Activated CD4-positive, alpha-beta T cell treated with anti-CD3 and anti-CD28 coated beads, Interleukin-2, Interleukin-4, amounts not matched to agents 100 ng/mL and 50 ng/mL, durations not matched to agents 16 hours and 8 hours (primary cell): ENCODE data around the gene ANO1.

ENCODE experiments used
- DNase-seq: peaks from one replicate; pipeline ENCODE4 v3.0.0-alpha.2; 2020; ENCODE audit warnings: low spot score

ANO1 gene

DNA sequence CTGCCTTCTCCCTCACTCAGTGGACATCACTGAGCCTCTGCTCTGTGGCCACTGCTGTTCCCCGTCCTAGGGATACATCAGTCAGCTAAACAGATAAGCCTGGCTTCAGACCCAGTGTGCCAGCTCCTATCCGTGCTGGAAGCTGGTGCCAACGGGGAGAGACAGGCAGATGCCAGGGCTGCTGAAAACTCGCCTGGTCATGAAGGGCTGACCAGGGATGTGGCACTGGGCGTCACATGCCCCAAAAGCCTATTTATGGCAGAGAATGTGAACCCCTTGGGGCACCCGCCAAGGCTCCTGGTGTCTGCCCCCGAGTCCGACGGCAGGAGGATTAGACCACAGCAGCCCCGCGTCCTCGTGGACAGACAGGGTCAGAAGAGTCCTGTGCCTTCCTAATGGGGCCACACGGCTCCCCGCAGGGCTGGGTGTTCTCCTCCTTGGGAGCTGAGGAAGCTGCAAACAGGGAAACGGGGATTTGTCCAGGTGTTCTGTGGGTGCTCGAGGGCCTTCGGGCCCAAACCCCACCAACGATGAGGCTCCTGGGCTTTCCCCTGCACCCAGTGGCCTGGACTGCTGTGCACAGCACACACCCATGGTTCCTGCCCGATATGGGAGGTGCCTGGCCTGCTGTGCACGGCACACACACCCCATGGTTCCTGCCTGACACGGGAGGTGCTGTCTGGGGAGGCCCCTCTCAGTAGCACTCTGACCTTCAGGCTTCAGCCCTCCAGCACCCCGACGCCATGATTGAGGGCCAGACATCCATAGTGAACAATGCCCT, 19.9 kb downstream of the ANO1 start:
- no peak for DNase-seq

DNA sequence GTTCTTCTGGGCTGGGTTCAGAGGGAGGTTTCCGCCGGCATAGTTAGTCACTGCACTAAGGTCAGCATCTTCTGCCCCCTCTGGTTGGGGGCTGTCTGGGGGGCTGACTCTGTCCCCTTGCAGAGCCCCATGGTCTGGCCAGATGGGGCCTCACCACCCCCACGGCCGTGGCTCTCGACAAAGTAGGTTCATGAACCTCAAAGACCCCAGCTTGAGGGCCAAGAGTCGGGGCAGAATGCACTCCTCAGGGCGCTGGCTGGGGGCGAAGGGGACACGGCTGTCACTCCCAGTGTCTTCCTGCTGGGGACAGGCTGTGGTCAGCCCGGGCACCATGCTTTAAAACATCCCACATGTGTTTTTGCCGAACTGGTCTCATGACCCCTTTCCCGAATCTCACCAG, 20.8 kb downstream of the ANO1 start:
- no peak for DNase-seq

DNA sequence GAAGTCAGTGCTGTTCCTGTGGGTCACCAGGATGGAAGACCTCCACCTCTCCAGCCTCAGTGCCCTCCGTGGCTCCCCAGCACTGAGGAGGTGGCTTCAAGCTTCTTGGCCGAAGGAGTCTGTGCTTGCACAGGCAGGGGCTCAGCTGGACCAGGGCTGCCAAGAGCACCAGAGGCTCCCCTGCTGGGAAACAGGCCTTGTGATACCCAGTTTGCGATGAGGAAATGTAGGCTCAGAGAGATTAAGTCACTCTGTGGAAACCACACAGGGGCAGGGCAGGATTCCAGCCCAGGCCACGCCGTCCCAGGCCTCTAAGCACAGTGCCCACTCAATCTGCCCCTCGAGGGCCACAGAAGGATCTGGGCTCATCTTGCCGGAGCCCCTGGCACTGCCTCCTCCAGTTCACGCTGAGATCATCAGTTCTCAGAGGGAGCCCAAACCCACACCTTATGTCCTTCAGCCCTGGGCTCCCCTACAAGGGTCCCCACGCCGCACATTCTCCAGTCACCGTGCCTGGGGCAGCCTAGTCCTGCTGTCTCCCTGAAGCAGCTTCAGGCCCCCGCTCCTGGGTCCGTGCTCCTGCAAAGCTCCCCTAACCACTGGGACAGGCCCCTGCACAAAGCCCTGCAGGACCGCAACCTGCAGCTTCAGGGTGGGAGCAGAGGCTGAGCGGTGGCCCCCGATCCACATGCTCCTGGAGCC, 21.6 kb downstream of the ANO1 start:
- no peak for DNase-seq

DNA sequence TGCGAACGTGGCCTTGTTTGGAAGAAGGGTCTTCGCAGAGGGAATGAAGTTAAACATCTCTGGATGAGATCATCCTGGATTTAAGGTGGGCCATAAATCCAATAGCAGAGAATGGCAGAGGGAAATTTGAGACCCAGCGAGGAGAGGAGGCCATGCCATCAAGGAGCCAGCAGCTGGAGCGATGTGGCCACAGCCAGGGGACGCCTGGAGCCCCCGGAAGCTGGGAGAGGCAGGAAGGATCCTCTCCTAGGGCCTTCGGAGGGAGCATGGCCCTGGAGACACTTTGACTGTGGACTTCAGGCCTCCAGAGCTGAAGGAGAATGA, 22.1 kb downstream of the ANO1 start:
- no peak for DNase-seq

DNA sequence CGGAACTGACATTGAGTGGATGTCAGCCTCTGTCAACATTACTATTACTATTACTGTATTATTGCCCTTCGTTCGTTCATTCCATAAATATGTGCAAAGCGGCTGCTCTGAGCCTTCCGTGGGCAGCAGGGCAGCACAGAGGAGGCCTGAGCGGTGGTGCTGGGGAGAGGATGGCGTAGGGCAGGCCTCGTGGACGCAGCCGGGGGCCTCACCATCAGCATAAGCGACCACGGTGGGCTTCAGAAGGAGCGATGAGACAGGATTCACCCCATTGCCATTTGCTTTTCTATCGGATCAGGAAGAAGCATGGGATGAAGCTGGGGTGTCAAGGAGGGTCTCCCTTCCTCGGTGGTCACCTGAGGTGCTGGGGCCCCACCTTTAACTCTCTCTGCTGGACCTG, 22.7 kb downstream of the ANO1 start:
- DNase-seq, result no peak

DNA sequence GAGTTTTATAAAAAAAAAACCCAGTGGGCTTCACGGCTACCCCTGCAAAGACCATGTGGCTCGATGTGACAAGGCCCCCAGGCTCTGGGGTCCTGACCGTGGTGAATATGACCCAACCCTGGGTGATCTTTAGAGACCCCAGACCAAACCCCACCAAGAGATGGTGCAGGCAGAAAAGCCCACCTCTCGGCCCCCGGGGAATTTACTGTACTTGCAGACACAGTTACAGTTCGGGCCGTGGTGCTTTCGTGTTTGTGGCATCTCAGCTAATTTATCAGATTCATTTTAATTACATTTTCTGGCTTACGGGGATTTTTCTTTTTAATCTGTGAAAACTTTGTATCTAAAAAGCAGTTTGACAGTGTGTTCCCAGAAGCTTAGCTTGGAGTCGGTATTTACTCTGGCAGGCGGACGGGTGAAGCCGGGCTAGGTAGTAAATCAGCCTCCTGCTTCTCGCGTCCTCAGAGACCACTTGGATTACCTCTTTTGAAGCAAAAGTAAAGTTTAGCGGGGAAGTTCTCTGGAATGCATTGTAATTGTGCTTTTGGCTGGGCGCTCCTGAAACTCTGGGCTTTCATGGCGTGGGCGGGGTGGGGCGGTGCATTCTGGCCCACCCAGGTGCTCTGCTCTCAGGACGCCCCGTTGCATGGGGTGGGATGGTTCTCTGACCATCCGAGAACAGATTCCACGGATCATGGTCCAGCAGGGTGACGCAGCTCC, 25.3 kb downstream of the ANO1 start:
- DNase-seq, result no peak

DNA sequence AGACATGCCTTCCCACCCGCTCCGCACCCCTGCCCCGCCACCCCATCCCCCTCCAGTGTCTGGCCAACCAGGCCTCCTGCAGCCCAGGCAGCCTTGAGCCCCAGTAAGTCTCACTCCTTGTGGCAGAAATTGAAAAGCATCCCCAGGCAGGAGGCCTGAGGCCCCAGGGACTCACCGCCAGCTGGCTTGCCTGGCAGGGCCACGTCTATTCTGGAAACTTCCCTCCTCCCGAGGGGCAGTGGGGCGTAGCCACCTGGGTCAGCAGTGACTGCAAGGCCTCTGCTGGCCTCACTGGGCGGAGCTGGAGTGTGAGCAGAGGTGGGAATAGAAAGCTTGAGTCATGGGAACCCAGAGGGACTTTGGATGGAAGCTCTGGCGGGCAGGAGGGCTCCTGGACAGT, 26.3 kb downstream of the ANO1 start:
- DNase-seq, result no peak

DNA sequence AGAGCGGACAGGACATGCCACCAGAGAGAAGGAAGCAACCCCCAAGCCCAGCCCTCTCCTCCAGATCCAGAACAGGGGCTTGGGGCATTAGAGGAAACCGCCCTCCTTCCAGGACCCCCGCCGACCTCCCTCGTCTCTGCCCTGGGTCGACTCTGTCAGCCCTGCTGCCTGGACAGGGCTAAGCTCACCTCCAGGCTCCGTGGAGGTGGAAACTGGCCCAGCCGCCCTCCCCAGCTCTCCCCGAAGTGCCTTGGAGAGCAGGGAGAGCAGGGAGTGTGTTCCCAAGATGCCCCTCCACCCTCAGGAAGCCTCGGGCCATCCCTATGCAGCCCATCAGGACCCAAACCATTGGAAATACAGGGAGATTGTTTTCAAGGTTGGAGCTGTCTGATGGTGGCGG, 26.8 kb downstream of the ANO1 start:
- DNase-seq, result no peak

DNA sequence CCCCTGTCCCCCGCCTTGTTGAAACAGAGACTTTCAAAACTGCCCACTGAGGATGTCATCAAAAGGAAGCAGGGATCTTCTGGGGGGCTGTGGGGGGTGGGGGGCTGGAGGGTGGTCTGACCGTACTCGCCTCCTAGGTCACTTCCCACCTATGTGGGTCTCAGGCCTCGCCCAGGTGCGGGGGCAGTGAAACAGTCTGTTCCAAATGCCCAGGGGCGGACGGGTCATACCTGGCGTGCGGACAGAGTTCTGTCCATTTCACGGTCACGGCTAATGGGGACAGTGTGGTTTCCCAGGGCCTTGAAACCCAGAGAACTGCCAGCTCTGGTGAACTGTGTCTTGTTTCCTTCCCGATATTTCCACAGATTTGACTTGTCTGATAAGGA, 27.2 kb downstream of the ANO1 start:
- DNase-seq, result no peak

DNA sequence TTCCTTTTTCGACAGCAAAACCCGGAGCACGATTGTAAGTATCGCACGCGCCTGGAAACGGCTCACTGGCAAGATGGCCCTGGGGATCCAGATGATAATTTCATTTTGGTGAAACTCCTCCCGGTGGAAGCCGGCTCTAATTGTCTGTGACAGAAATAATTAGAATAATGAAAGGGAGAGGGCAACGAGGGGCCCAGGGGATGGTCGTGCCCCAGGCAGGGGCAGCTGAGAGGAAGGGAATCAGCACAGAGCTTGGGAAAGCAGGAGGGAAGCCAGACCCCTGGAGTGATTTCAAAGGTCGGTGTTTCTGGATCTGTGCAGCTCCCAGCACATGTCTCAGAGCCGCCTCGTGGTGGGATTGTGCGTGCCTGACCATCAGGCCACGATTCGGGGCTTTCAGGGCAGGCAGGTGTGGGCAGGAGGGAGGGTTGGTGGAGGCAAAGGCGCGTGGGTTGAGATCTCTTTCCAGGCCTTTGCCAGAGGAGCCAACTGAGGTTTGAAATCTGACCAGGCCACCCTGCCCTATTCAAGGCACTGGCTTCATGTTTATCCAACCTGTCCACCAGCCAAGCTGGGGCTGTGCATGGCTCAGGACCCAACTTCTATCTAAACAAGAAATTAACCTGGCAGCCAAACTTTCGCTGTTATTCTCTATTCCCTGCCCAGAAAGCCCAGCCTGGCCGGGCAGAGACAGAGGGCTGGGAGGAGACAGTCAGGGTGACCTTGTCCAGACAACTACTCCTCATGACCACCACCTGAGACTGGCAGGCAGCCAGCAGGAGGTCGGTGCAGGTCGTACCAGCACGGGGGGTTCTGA, 27.8 kb downstream of the ANO1 start:
- DNase-seq, result no peak

DNA sequence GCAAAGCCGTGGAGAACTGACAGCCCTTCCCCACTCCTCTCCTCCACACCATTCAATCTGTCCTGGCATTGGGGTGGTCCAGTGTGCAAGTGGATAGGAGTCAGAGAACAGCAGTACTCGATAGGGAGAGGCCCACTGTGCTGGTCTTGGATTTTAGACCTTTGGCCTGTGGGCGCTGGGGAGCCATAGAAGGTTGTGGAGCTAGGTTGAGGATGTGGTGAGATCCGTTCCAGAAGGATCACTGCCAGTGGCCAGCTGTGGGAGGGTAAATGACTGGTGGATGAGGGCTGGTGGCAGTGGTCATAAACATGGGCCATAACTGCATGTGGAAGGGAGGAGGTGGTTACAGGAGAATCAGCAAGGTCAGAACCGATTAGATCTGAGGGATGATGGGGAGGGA, 28.6 kb downstream of the ANO1 start:
- DNase-seq, result no peak

DNA sequence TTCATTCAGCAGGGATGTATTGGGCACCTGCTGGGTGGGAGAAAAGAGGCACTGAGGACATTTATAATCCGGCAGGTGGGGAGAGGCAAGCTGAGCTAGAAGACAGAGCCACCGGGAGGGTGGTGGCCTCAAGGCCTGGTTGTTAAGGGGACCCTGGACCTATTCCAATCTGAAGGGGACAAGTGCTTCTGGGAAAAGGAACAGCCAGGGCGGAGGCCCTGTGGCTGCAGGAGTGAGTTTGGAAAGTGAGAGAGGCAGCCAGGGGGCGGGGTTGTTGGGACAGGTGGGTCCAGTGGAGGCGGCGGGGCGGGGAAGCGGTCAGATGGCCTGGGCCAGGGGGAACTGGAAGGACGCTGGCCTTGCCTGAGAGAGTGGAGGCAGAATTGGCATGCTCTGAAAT, 29.1 kb downstream of the ANO1 start:
- DNase-seq, result no peak

DNA sequence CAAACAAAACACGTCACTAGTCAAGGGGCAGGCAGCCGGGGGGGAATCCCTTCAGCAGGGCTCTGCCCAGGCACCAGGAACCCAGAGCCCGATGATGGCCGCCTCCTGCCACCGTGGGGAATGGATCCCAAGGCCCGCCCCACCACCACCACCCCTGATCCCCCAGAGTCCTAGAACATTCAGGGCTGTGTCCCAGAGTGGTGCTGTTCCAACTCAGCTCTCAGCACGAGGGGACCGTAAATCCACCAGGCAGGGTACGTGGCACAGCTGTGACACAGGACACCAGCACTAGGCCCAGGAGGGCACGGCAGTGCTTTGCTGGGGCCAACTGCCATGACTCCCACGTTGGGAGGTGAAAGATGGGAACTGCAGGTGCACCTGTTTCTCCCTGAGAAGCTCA, 29.6 kb downstream of the ANO1 start:
- no peak for DNase-seq

DNA sequence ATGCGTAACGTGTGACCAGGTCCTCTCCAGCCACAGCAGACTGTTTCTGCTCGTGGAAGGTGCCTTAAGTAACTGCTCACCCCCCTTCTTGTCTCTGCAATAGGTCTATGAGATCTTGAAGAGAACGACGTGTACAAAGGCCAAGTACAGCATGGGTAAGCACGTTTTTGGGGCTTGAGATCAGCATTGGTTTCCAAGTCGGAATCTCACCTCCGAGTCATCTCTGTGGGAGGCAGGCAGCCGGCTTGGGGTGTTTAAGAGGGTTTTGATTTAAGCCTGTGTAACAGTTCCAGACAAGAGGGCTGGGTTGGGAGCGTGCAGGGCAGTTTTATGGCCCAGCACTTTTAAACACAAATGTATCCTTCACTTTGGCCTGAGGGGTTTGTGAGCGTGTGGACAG, 30.1 kb downstream of the ANO1 start:
- no peak for DNase-seq

DNA sequence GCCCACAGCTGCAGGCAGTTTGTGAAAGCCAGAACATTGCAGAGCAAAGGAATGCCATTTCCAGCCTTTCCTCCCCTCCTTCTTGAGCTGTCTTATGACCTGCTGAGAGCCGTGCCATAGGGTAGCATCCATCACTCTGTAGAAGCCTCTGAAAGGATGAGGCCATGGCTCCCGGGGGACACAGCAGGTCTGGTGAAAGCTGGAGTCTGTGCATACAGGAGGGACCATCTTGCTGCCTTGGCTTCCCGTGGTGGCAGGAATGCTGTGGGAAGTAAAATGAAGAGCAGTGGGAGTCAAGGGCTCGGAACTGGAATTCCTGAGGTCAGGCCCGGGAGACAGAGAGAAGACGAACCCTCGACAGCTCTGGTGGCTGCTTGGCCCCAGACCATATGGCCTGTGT, 30.9 kb downstream of the ANO1 start:
- DNase-seq, result no peak

DNA sequence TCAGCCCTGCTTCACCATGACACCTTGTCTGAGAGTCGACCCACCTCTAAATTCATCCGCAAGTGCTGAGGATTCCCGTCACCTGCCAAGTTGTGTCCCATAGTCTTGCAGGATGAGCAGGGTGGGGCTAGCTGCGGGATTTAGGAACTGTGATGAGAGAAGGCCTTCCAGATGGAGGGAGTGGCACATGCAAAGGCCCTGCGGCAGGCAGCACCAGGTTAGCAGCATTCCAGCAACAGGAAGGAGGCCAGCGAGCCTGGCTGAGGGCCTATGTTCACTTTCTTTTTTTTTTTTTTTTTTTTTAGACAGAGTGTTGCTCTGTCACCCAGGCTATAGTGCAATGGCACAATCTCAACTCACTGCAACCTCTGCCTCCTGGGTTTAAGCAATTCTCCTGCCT, 31.8 kb downstream of the ANO1 start:
- no peak for DNase-seq

DNA sequence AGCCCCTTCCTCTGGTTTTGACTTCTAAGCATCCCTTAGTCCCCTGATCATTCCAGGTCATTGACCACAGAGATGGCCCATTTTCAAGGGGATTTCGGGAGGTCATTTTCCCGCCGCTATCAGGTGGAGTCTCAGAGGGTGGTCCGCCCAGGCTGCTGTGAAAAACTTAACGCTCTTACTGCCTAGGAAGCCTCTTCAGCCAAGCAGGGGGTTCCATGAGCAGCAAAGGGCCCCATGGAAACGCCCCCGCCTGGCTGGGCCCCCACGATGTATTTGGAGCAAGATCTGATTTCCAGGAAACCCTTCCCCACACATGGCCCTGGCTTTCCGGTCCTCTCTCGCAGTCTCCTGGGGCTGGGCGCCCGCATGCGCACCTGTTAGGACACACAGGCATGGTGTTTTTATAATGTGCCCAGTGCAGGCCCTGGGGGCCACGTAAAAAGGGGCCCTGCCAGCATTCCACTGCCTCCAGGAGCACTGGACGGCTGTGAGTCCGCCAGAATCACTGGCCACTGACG, 32.5 kb downstream of the ANO1 start:
- DNase-seq, result no peak

DNA sequence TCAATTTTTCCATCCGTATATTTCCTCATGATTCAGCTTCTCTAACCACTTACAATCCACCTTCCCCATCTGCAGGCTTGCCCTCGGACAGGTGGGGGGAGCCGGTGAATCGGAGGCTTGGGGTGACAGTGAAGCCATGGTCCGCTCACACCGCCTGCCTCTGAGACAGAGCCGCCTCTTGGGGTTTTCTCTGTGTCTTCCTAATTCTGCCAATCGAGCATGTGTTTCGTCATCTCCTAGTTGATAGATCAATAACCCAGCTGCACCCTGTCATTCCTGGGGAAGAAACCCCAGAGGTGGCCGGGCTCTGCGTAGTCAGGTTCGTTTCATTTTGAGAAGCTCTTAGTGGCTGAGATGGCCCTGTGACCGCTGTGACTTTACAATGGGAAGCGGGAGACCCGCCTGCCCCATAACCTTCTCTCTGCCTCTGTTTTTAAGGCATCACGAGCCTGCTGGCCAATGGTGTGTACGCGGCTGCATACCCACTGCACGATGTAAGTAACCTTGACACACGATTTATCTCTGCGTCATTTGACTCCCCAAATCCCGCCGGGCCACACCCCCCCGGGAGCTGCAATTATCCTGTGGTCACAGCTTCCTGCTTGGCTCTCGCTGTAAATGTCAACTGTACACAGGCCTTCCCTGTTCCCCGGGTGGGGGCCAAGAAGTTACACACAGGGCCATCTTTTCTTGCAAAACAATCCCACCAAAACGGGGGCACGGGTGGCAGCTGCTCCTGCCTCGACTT, 33.3 kb downstream of the ANO1 start:
- DNase-seq, result no peak

DNA sequence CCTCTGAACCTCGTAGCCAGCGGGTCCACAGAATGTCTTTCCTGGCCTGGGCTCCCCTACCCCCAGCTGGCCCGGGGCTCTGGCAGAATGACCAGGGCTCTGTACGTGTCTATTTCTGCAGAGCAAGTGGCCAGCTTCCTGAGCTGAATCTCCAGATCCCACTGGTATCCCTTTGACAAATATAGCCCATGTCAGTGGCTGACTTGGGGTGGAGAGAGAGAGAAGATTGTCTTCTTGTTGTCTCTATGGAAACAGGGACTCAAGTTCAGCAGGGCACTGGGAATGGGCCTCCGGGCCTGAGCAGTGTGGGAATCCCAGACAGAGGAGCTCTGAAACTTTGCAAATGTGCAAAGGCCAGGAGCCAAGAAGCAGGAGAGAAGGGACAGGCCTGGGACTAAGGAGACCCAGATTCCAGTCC, 33.9 kb downstream of the ANO1 start:
- no peak for DNase-seq

DNA sequence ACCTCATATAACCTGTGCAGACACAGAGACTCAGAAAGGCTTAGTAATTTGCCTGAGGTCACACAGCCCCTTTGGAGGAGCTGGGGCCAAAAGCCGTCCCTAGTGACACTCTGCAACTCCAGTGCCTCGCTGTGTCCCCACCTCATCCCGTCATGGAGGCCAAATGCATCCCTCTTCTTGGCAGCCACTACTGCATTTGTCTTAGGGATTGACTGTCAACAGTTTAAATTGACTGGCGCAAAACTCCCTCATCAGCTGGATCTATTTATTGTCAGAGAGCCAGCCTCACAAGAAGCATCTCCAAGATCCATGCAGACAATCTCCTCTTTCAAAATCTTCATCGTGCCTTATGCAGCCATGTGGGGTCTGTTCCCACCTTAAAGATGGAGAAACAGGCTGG, 35.7 kb downstream of the ANO1 start:
- no peak for DNase-seq

DNA sequence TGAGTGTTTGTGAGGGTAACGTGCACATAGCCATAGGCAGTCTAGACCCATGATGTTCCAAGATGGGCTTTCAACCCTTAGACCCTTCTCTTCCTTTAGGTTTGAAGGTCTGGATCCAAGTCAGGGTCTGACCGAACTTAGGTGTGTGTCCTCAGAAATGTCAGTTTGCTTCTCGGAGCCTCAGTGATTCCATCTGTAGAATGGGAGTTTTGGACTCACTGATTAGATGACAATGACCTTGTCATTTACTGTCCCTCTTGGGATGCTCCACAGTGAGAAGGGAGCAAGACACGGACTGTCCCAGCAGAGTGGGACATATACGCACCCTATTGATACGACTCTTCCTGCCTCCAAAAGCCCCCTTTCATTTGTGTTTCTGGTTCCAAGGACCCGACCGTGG, 37.7 kb downstream of the ANO1 start:
- no peak for DNase-seq
